SK-N-SH treated with all-trans-retinoic acid at 6 μM for 48 hours (cell line): ENCODE results near the gene KCNK2.

Experiments
- ARNTL ChIP-seq: fragments of 450-650 bp; formaldehyde crosslinking; IDR thresholded peaks from 2 replicates; pipeline ENCODE4 v1.5.0; 2020; ENCODE audit warnings: low read depth, mild to moderate bottlenecking, moderate library complexity, borderline replicate concordance
- BACH2 ChIP-seq: fragments of 250-450 bp; sonication (Bioruptor Pico); IDR thresholded peaks from 2 replicates; pipeline ENCODE4 v1.9.0; 2021; ENCODE audit warnings: mild to moderate bottlenecking, borderline replicate concordance
- ISL1 ChIP-seq: fragments of 250-450 bp; sonication (Bioruptor Pico); IDR thresholded peaks from 2 replicates; pipeline ENCODE4 v2.1.2; 2022; ENCODE audit warnings: mild to moderate bottlenecking, moderate library complexity
- OSR1 ChIP-seq: fragments of 250-450 bp; sonication (Bioruptor Pico); IDR thresholded peaks from 2 replicates; pipeline ENCODE4 v1.8.0; 2022; ENCODE audit warnings: moderate library complexity, mild to moderate bottlenecking, inconsistent platforms
- PATZ1 ChIP-seq: fragments of 250-450 bp; sonication (Bioruptor Pico); IDR thresholded peaks from 2 replicates; pipeline ENCODE4 v1.8.0; 2020; ENCODE audit warnings: mild to moderate bottlenecking, moderate library complexity, borderline replicate concordance
- ZC3H10 ChIP-seq: fragments of 250-450 bp; sonication (Bioruptor Pico); IDR thresholded peaks from 2 replicates; pipeline ENCODE4 v1.5.1; 2021; ENCODE audit warnings: mild to moderate bottlenecking, moderate library complexity
- ZFP3 ChIP-seq: fragments of 250-450 bp; sonication (Bioruptor Pico); IDR thresholded peaks from 2 replicates; pipeline ENCODE4 v1.5.0; 2020; ENCODE audit warnings: mild to moderate bottlenecking, moderate library complexity
- ZFP30 ChIP-seq: fragments of 450-650 bp; formaldehyde crosslinking; IDR thresholded peaks from 2 replicates; pipeline ENCODE4 v1.5.0; 2022; ENCODE audit warnings: mild to moderate bottlenecking, moderate library complexity
- ZNF565 ChIP-seq: fragments of 450-650 bp; formaldehyde crosslinking; conservative IDR thresholded peaks from 2 replicates; pipeline ENCODE4 v1.5.0; 2020; ENCODE audit warnings: low read depth, mild to moderate bottlenecking, moderate library complexity

GRCh38 chr1:215115760-215116159 is 33.2 kb downstream of the KCNK2 start:
- TF ChIP-seq ZNF565 (CRISPR knock-in tag): no peak
- TF ChIP-seq OSR1 (CRISPR knock-in tag): no peak
- TF ChIP-seq ZFP30 (CRISPR knock-in tag): no peak
- TF ChIP-seq ARNTL (CRISPR knock-in tag): no peak
- TF ChIP-seq PATZ1 (CRISPR knock-in tag): no peak
- no peak for TF ChIP-seq ZC3H10 (CRISPR knock-in tag)
- TF ChIP-seq BACH2: no peak
- TF ChIP-seq ISL1 (CRISPR knock-in tag): no peak
- TF ChIP-seq ZFP3 (CRISPR knock-in tag): no peak
